ENCODE measurements around the gene PDE10A.
"Not testable (repeated sequence)": the region's sequence is repeated elsewhere in the genome, so short reads cannot be mapped to it uniquely, and the experiment has no call there.

Gene PDE10A

GRCh38 chr6:165519316-165519715, 143.7 kb downstream of the PDE10A start:
- Histone ChIP-seq H3K9me3 (ENCODE audit: control insufficient read depth in 2 of 2, low read length in 2 of 2) (no peaks in the 10 kb centered on the region), H3K27ac (ENCODE audit: low read depth in 2 of 2, low read length in 2 of 2) (no peak overlapping the region), H3K27me3 (ENCODE audit: control insufficient read depth in 2 of 2, insufficient read depth in 2 of 2, low read length in 2 of 2) (no peaks in the 10 kb centered on the region), H3K4me3 (ENCODE audit: low read length in 2 of 2) (no peak overlapping the region), H3K4me1 (ENCODE audit: control insufficient read depth in 2 of 2, insufficient read depth in 2 of 2, low read length in 2 of 2) (no peaks in the 10 kb centered on the region), H3K9ac (ENCODE audit: low read depth in 1 of 2, low read length in 2 of 2) (no peak overlapping the region), H3K36me3 (ENCODE audit: control insufficient read depth in 2 of 2, insufficient read depth in 2 of 2, low read length in 2 of 2) (no peaks in the 10 kb centered on the region)

DNA sequence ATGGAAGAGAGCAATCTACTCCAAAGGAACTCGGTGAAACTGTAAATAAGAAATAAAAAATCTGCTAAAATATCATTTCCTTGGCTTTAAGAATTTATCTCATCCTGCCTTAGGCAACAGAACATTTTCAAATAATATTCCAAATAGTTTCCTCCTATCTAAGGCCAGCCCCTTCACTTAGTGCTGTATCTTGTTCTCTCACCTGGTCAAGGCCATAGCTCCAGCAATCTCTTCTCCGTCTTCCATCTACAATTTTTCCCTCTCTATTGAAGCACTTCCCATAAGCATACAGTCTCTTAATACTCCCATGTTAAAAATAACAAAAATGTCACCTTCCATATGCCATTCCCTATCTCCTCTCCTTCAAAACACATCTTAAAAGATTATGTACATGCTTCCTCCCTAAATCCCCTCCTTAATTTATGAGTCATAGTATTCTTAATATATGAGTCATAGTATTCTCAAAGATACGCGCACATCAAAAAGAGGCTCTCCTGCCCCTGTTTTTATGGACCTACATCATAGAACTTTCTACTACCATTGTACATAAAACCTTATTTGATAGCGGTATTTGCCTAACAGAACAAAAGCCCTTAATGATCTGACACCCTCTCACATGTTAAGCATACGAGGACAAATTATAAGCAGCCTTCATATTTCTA, 146.9 kb downstream of the PDE10A start:
- H3K36me3 ChIP-seq (ENCODE audit: control insufficient read depth in 2 of 2, insufficient read depth in 2 of 2, low read length in 2 of 2) = no peaks in the 10 kb centered on the region
- H3K27me3 ChIP-seq (ENCODE audit: control insufficient read depth in 2 of 2, insufficient read depth in 2 of 2, low read length in 2 of 2) = no peaks in the 10 kb centered on the region
- no peaks in the 10 kb centered on the region for H3K9me3 ChIP-seq (ENCODE audit: control insufficient read depth in 2 of 2, low read length in 2 of 2)
- no peak overlapping the region for H3K9ac ChIP-seq (ENCODE audit: low read depth in 1 of 2, low read length in 2 of 2)
- no peak overlapping the region for H3K27ac ChIP-seq (ENCODE audit: low read depth in 2 of 2, low read length in 2 of 2)
- H3K4me1 ChIP-seq (ENCODE audit: control insufficient read depth in 2 of 2, insufficient read depth in 2 of 2, low read length in 2 of 2) = no peaks in the 10 kb centered on the region
- H3K4me3 ChIP-seq (ENCODE audit: low read length in 2 of 2) = no peak overlapping the region

DNA sequence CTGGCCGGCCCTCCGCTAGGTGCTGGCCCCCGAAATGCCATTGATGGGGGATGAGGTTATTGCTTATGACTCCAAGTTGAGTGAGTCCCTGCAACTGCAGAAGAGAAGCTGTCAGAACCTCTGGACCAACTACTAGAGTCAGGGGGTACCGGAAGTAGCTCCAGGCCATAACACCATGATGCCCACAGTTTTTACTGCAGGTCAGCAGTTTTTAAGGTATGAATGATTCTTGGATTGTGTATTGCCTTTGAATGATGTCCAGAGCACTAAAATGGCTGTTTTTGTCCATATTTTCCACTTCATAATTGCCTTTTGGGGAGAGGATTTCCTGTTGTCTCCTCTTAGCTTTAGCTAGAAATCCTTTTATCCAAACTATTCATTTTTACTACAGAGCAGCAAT, 148.4 kb downstream of the PDE10A start:
- no peaks in the 10 kb centered on the region for H3K27me3 ChIP-seq (ENCODE audit: control insufficient read depth in 2 of 2, insufficient read depth in 2 of 2, low read length in 2 of 2)
- no peaks in the 10 kb centered on the region for H3K9me3 ChIP-seq (ENCODE audit: control insufficient read depth in 2 of 2, low read length in 2 of 2)
- no peaks in the 10 kb centered on the region for H3K36me3 ChIP-seq (ENCODE audit: control insufficient read depth in 2 of 2, insufficient read depth in 2 of 2, low read length in 2 of 2)
- H3K4me1 ChIP-seq (ENCODE audit: control insufficient read depth in 2 of 2, insufficient read depth in 2 of 2, low read length in 2 of 2) = no peaks in the 10 kb centered on the region
- no peak overlapping the region for H3K27ac ChIP-seq (ENCODE audit: low read depth in 2 of 2, low read length in 2 of 2)
- no peak overlapping the region for H3K9ac ChIP-seq (ENCODE audit: low read depth in 1 of 2, low read length in 2 of 2)
- no peak overlapping the region for H3K4me3 ChIP-seq (ENCODE audit: low read length in 2 of 2)

GRCh38 chr6:165511807-165512206, 151.2 kb downstream of the PDE10A start:
- H3K27ac ChIP-seq (ENCODE audit: low read depth in 2 of 2, low read length in 2 of 2) = no peak overlapping the region
- H3K27me3 ChIP-seq (ENCODE audit: control insufficient read depth in 2 of 2, insufficient read depth in 2 of 2, low read length in 2 of 2) = no peaks in the 10 kb centered on the region
- no peak overlapping the region for H3K4me3 ChIP-seq (ENCODE audit: low read length in 2 of 2)
- no peaks in the 10 kb centered on the region for H3K9me3 ChIP-seq (ENCODE audit: control insufficient read depth in 2 of 2, low read length in 2 of 2)
- no peaks in the 10 kb centered on the region for H3K36me3 ChIP-seq (ENCODE audit: control insufficient read depth in 2 of 2, insufficient read depth in 2 of 2, low read length in 2 of 2)
- no peaks in the 10 kb centered on the region for H3K4me1 ChIP-seq (ENCODE audit: control insufficient read depth in 2 of 2, insufficient read depth in 2 of 2, low read length in 2 of 2)
- no peak overlapping the region for H3K9ac ChIP-seq (ENCODE audit: low read depth in 1 of 2, low read length in 2 of 2)

GRCh38 chr6:165508321-165508869, 154.6 kb downstream of the PDE10A start:
- Histone ChIP-seq H3K36me3 (ENCODE audit: control insufficient read depth in 2 of 2, insufficient read depth in 2 of 2, low read length in 2 of 2) (no peaks in the 10 kb centered on the region), H3K27me3 (ENCODE audit: control insufficient read depth in 2 of 2, insufficient read depth in 2 of 2, low read length in 2 of 2) (no peaks in the 10 kb centered on the region), H3K9ac (ENCODE audit: low read depth in 1 of 2, low read length in 2 of 2) (no peak overlapping the region), H3K4me3 (ENCODE audit: low read length in 2 of 2) (no peak overlapping the region), H3K4me1 (ENCODE audit: control insufficient read depth in 2 of 2, insufficient read depth in 2 of 2, low read length in 2 of 2) (no peaks in the 10 kb centered on the region), H3K9me3 (ENCODE audit: control insufficient read depth in 2 of 2, low read length in 2 of 2) (no peaks in the 10 kb centered on the region), H3K27ac (ENCODE audit: low read depth in 2 of 2, low read length in 2 of 2) (no peak overlapping the region)

DNA sequence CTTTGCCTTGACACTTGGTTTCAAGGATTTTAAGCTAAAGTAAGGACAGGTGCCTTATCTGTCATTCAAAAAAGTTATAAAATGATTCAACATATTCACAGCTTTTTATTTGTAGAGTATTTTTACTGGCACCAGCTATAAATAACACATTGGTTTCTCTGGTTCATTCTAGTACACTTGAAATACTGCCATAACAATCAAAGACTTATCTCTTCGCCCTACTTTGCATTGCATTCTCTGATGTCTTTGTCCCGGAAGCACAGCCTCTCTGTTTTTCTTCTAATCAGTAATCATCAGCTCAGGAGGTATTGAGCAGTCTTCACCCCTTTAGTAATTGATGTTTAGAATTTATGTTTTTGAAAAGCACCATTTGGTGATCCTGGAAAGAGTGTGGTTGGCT, 156.4 kb downstream of the PDE10A start:
- no peak overlapping the region for H3K27ac ChIP-seq (ENCODE audit: low read depth in 2 of 2, low read length in 2 of 2)
- H3K27me3 ChIP-seq (ENCODE audit: control insufficient read depth in 2 of 2, insufficient read depth in 2 of 2, low read length in 2 of 2) = no peaks in the 10 kb centered on the region
- H3K9ac ChIP-seq (ENCODE audit: low read depth in 1 of 2, low read length in 2 of 2) = no peak overlapping the region
- H3K4me3 ChIP-seq (ENCODE audit: low read length in 2 of 2) = no peak overlapping the region
- no peaks in the 10 kb centered on the region for H3K36me3 ChIP-seq (ENCODE audit: control insufficient read depth in 2 of 2, insufficient read depth in 2 of 2, low read length in 2 of 2)
- no peaks in the 10 kb centered on the region for H3K9me3 ChIP-seq (ENCODE audit: control insufficient read depth in 2 of 2, low read length in 2 of 2)
- H3K4me1 ChIP-seq (ENCODE audit: control insufficient read depth in 2 of 2, insufficient read depth in 2 of 2, low read length in 2 of 2) = no peaks in the 10 kb centered on the region

- not testable (repeated sequence) for H3K9ac ChIP-seq (ENCODE audit: low read depth in 1 of 2, low read length in 2 of 2); H3K4me1 ChIP-seq (ENCODE audit: control insufficient read depth in 2 of 2, insufficient read depth in 2 of 2, low read length in 2 of 2); H3K36me3 ChIP-seq (ENCODE audit: control insufficient read depth in 2 of 2, insufficient read depth in 2 of 2, low read length in 2 of 2); H3K27ac ChIP-seq (ENCODE audit: low read depth in 2 of 2, low read length in 2 of 2); H3K27me3 ChIP-seq (ENCODE audit: control insufficient read depth in 2 of 2, insufficient read depth in 2 of 2, low read length in 2 of 2); H3K4me3 ChIP-seq (ENCODE audit: low read length in 2 of 2); H3K9me3 ChIP-seq (ENCODE audit: control insufficient read depth in 2 of 2, low read length in 2 of 2)
Observed at GRCh38 chr6:165500214-165500907, 162.7 kb downstream of the PDE10A start.

DNA sequence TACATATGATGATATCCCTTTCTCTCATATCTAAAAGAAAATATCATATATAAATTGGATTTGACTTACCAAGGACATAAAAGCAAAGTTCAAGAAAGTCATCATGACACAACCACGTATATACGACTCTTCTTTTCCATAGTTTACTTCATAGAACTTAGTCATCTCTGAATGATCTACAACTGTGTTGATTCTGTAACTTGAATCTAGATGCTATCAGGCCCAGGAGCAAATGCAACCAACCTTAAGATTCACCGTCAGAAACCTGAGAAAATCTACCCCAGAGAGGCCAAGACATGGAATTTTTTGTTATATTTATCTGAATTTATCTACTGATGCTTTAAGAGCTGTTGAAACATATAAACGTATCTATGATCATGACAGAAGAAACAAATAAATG, 165.6 kb downstream of the PDE10A start:
- Histone ChIP-seq H3K4me1 (ENCODE audit: control insufficient read depth in 2 of 2, insufficient read depth in 2 of 2, low read length in 2 of 2) (no peaks in the 10 kb centered on the region), H3K36me3 (ENCODE audit: control insufficient read depth in 2 of 2, insufficient read depth in 2 of 2, low read length in 2 of 2) (no peaks in the 10 kb centered on the region), H3K9me3 (ENCODE audit: control insufficient read depth in 2 of 2, low read length in 2 of 2) (no peaks in the 10 kb centered on the region), H3K9ac (ENCODE audit: low read depth in 1 of 2, low read length in 2 of 2) (no peak overlapping the region), H3K4me3 (ENCODE audit: low read length in 2 of 2) (no peak overlapping the region), H3K27me3 (ENCODE audit: control insufficient read depth in 2 of 2, insufficient read depth in 2 of 2, low read length in 2 of 2) (no peaks in the 10 kb centered on the region), H3K27ac (ENCODE audit: low read depth in 2 of 2, low read length in 2 of 2) (no peak overlapping the region)

DNA sequence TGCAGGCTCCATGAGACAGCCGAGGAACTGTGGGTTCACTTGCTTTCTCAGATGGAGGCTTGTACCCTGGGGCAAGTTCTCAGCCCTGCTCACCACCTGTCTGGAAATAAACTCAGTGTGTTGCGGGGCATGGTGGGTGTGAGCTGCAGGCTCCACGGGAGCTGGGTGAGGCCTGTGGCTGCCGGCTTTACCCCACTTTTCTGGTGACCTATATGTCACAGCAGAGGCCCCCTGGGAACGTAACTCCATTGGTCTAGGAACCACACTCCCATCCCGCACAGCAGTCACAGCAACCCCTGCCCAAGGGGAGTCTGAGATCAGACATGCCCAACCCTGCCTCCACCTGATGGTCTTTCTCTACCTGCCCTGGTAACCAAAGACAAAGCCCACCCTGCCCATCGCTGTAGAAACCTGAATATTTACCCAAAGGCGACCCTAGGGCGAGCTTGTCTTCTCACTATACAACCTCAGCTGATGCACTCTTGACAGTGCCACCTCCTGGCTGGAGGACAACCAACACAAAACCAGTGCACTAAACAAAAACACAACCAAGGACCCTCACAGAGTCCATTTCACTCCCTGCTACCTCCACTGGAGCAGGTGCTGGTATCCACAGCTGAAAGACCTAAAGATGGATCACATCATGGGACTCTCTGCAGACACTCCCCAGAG, 174.3 kb downstream of the PDE10A start:
- Histone ChIP-seq H3K9ac (ENCODE audit: low read depth in 1 of 2, low read length in 2 of 2) (no peak overlapping the region), H3K36me3 (ENCODE audit: control insufficient read depth in 2 of 2, insufficient read depth in 2 of 2, low read length in 2 of 2) (no peaks in the 10 kb centered on the region), H3K9me3 (ENCODE audit: control insufficient read depth in 2 of 2, low read length in 2 of 2) (no peaks in the 10 kb centered on the region), H3K4me3 (ENCODE audit: low read length in 2 of 2) (no peak overlapping the region), H3K27me3 (ENCODE audit: control insufficient read depth in 2 of 2, insufficient read depth in 2 of 2, low read length in 2 of 2) (no peaks in the 10 kb centered on the region), H3K4me1 (ENCODE audit: control insufficient read depth in 2 of 2, insufficient read depth in 2 of 2, low read length in 2 of 2) (no peaks in the 10 kb centered on the region), H3K27ac (ENCODE audit: low read depth in 2 of 2, low read length in 2 of 2) (no peak overlapping the region)

- H3K9me3 ChIP-seq (ENCODE audit: control insufficient read depth in 2 of 2, low read length in 2 of 2) = no peaks in the 10 kb centered on the region
- no peak overlapping the region for H3K27ac ChIP-seq (ENCODE audit: low read depth in 2 of 2, low read length in 2 of 2)
- H3K27me3 ChIP-seq (ENCODE audit: control insufficient read depth in 2 of 2, insufficient read depth in 2 of 2, low read length in 2 of 2) = no peaks in the 10 kb centered on the region
- H3K4me3 ChIP-seq (ENCODE audit: low read length in 2 of 2) = no peak overlapping the region
- H3K4me1 ChIP-seq (ENCODE audit: control insufficient read depth in 2 of 2, insufficient read depth in 2 of 2, low read length in 2 of 2) = no peaks in the 10 kb centered on the region
- no peak overlapping the region for H3K9ac ChIP-seq (ENCODE audit: low read depth in 1 of 2, low read length in 2 of 2)
- H3K36me3 ChIP-seq (ENCODE audit: control insufficient read depth in 2 of 2, insufficient read depth in 2 of 2, low read length in 2 of 2) = no peaks in the 10 kb centered on the region
Observed at GRCh38 chr6:165487950-165488349, 175.1 kb downstream of the PDE10A start.

All from mucosa of rectum (tissue), 2 donors.